ENCODE data around the gene THAP10. TPM values are rescaled to one million over a fixed set of nuclear protein-coding genes. Genes with fewer than 3 reads are reported as not detected.

The THAP10 gene
- total RNA-seq, 1 experiment from 2014 or later: 2.5 TPM

GRCh38 chr15:70922119-70922518 is 29.9 kb upstream of the THAP10 start:
- Histone ChIP-seq H3K18ac (ENCODE audit: insufficient read length, low read depth, low read length) (no peak overlapping the region), H3K79me1 (ENCODE audit: insufficient read depth, low read depth, low read length, poor library complexity, severe bottlenecking) (no peaks in the 10 kb centered on the region), H3K79me2 (ENCODE audit: insufficient read depth, low read length) (no peaks in the 10 kb centered on the region), H4K8ac (replicated peaks; ENCODE audit: insufficient read length, low read depth, low read length) (no peak overlapping the region), H3K4me2 (ENCODE audit: insufficient read depth, insufficient read length, low read length) (no peak overlapping the region), H3K9ac (ENCODE audit: extremely low read depth, insufficient read length, low read length) (no peak overlapping the region), H3K23ac (ENCODE audit: insufficient read length, low read depth, low read length) (no peak overlapping the region), H2BK5ac (ENCODE audit: insufficient read length, low read length) (no peak overlapping the region), H3K9me3 (ENCODE audit: control insufficient read depth, low read depth, low read length) (no peaks in the 10 kb centered on the region), H3T11ph (ENCODE audit: low read length) (no peak overlapping the region), H4K5ac (ENCODE audit: insufficient read length, low read depth, low read length) (no peak overlapping the region), H3K4me1 (ENCODE audit: insufficient read depth, low read length) (no peaks in the 10 kb centered on the region), H3K23me2 (ENCODE audit: insufficient read length, low read depth, low read length, poor library complexity, severe bottlenecking) (no peaks in the 10 kb centered on the region), H2AK5ac (ENCODE audit: insufficient read length, low read length) (no peak overlapping the region), H2BK15ac (ENCODE audit: low read depth, low read length) (no peak overlapping the region), H4K91ac (ENCODE audit: insufficient read length, low read depth, low read length) (no peak overlapping the region), H2BK12ac (ENCODE audit: insufficient read length, low read depth, low read length) (no peak overlapping the region), H4K20me1 (ENCODE audit: control insufficient read depth, insufficient read depth, insufficient read length) (no peaks in the 10 kb centered on the region), H2BK20ac (ENCODE audit: low read depth, low read length, poor library complexity, severe bottlenecking) (no peak overlapping the region), H2AFZ (ENCODE audit: low read length) (no peak overlapping the region), H2BK120ac (ENCODE audit: low read depth, low read length, poor library complexity, severe bottlenecking) (no peak overlapping the region), H3K27me3 (ENCODE audit: insufficient read depth, low read length) (no peaks in the 10 kb centered on the region), H3K14ac (ENCODE audit: insufficient read depth, low read length) (no peak overlapping the region), H3K56ac (ENCODE audit: insufficient read length, low read depth, low read length) (no peak overlapping the region), H3K27ac (ENCODE audit: insufficient read length, low read depth, low read length) (no peak overlapping the region), H3K4ac (ENCODE audit: low read depth, low read length) (no peak overlapping the region)
- no CpG with 5 or more reads among the region's 2 CpGs for WGBS (ENCODE audit: extremely low coverage, insufficient read length, low lambda C conversion rate)
- Mint-ChIP-seq H3K4me3 (no peak overlapping the region), H3K27ac (no peak overlapping the region), H3K36me3 (ENCODE audit: insufficient read depth in 1 of 3, low read depth in 3 of 3) (no peaks in the 10 kb centered on the region; a peak in 1 of 7 replicates), H3K9me3 (no peaks in the 10 kb centered on the region), H3K27me3 (ENCODE audit: low read depth) (no peaks in the 10 kb centered on the region), H3K4me1 (no peaks in the 10 kb centered on the region)
- no peak for TF ChIP-seq CTCF (conservative IDR thresholded peaks at IDR 0.05)
- no peak for DNase-seq

All from H9 (cell line).